ENCODE measurements around the gene TECPR2.
A peak's percentile ranks its signal among the peaks of the same experiment; 100 is the strongest.
"Not testable (repeated sequence)": the region's sequence is repeated elsewhere in the genome, so short reads cannot be mapped to it uniquely, and the experiment has no call there.

Gene TECPR2

GRCh38 chr14:102511538-102511937 is 148.8 kb downstream of the TECPR2 start:
- DNase-seq = no peak

DNA sequence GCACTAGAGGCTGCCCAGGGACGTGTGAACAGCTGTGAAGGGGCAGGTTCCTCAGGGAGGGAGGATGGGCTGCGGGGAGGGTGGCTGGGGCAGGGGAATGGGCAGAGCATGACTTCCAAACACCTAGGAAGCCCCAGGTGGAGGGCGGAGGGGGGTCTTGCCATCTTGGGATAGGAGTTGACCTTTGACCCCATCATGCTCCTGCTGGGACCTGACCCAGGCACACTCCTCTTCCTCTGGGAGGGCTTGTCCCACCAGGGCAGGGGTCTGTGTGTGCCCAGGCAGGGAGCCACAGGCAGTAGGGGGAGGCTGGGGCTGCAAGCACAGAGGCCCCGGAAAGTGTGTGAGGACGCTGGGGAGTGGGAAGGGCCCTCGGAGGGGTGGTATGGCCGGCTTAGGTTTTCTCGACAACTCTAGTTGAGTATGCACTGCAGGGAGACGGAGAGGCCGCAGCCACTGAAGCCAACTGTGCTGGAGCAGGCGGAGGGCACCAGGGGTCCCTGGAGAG is 150.1 kb downstream of the TECPR2 start:
- no peak for DNase-seq

DNA sequence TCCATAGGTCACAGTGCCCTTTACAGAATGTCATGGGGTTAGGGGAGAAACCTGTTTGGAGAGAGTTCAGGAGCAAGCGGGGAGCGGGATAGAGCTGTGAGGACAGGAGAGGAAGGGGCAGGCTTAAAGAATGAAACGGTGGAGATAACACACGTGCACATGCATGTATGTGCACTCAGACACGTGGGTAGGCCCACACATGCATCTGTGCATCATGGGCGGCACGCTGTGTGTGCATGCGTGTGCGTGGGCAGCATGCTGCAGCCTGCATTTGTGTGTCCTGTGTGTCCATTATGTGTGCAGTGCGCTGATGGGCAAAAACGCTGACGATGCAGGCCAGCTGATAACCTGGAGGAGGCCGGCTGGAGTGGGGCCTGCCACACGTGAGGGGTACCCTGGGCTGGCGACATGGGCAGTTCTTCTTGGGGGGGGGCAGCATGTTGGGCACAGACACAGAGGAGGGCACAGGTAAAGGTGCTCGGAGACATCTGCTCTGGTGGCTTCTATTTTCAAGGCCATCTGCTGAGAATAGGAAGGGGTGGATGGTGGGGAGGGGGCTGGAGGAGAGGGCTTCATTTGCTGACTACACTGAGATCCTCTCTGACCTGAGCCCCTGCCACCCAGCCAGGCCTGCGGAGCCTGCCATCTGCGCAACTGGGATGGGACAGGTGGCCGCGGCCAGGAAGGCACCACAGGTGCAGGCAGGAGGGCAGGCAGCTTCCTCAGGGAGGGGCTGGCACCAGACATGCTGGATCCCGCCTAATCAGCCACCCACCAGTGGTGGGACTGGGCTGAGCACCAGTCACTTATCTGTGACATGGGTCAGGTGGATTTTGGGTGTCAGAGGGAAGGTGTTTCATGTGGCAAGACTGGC is 151.4 kb downstream of the TECPR2 start:
- DNase-seq = no peak

GRCh38 chr14:102514987-102515733 is 152.4 kb downstream of the TECPR2 start:
- no peak for DNase-seq

- DNase-seq = peak; percentile 30
These were observed 154.0 kb downstream of the TECPR2 start for GRCh38 chr14:102516531-102517391.

DNA sequence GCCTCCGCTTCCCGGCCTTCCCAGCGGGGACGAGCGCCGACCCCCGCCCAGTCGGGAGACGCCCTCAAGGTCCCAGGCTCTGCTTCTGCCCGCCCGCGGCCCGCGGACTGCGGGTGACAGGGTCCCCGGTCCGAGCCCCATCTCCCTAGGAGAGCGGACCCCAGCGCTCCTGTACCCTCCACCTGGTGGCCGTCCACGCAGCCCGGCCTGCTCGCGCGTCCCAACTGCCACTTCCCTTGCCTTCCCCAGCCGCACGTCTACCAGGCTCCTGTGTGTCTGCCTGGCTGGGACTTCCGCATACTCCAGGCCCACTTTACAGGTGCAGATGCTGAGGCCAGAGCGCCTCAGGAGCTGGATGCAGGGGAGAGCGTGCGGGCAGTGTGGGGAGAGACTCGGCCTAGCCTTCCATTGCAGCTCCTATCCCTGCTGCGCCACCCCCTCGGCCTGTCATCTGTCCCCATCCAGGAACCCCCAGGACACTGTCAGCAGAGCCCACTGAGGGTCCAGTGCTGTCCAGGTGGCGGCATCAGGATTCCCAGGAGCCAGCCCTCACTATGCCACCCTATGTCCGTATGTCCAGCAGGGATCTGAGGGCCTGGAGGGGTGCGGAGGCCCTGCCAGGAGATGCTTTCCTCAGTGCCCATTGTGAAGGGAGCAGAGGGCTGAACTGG is 154.8 kb downstream of the TECPR2 start:
- no peak for DNase-seq

DNA sequence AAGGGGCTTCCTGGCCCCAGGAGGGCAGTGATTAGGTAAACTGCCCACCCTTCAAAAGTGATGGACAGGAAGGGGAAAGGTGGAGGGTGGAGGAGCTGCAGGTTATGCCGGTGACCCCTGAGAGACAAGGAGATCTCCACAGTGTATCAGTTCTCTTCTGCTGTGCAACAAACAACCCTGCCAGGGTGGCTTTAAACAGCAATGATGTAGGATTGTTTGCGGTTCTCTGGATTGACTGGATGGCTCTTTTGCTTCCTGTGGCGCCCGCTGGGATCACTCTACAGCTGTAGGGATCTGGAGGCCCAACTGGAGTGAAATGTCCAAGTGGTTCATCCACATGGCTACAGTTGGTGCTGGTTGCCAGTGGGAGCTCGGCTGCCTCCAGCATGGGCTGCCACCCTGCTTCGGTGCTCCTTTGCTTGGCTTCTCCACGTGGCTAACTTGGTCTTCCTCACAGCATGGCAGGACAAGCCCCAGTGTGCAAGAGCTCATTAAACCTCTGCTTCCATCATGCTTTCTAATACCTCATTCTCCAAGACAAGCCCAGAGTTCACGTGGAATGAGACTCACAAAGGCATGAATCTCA is 155.4 kb downstream of the TECPR2 start:
- DNase-seq = no peak

DNA sequence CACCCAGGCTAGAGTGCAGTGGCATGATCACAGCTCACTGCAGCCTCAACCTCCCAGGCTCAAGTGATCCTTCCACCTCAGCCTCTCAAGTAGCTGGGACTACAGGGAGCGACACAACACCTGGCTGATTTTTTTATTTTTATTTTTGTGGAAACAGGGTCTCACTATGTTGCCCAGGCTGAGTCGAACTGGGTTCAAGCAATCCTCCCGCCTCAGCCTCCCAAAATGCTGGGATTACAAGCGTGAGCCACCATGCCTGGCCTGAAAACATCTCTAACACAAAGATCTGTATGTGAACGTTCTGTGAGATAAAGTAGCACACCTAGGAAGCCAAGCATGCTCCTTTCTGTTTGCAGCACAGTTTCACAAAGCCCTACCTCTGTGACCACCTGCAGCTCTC is 157.0 kb downstream of the TECPR2 start:
- not testable (repeated sequence) for DNase-seq

DNA sequence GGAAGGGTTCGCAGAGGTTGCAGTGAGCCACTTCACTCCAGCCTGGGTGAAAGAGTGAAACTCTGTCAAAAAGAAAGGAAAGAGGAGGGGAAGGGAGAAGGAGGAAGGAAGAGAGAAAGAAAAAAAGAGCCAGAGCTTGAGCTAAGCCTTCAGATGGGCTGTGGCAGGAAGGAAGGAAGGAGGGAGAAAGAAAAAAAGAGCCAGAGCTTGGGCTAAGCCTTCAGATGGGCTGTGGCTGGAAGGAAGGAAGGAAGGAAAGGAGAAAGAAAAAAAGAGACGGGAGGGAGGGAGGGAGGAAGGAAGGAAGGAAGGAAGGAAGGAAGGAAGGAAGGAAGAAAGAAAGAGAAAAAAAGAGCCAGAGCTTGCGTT is 160.4 kb downstream of the TECPR2 start:
- no peak for DNase-seq

- no peak for DNase-seq
These were observed 161.1 kb downstream of the TECPR2 start for GRCh38 chr14:102523569-102524450.

GRCh38 chr14:102524451-102525218 is 161.9 kb downstream of the TECPR2 start:
- peak; percentile 96 for DNase-seq

DNA sequence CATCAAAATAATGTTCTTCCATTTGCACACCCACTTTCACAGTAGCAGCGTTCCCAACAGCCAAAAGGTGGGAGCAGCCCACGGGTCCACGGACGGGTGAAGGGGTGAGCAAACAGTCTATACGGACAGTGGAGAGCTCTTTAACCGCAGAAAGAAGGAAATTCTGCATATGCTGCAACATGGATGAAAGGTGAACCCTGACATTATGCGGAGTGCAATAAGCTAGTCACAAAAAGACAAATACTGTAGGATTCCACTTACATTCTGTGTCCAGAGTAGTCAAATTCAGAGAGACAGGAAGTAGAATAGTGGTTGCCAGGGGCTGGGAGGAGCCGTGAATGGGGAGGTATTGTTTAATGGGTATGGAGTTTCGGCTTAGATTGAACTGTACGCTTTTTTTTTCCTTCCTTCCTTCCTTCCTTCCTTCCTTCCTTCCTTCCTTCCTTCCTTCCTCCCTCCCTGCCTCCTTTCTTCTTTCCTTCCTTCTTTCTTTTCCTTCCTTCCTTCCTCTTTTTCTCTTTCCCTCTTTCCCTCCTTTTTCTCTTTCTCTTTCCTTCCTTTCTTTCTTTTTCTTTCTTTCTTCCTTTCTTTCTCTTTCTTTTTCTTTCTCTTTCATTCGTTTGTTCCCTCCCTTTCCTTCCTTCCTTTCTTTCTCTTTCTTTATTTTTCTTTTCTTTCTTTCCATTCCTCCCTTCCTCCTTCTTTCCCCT is 162.6 kb downstream of the TECPR2 start:
- DNase-seq = no peak

DNA sequence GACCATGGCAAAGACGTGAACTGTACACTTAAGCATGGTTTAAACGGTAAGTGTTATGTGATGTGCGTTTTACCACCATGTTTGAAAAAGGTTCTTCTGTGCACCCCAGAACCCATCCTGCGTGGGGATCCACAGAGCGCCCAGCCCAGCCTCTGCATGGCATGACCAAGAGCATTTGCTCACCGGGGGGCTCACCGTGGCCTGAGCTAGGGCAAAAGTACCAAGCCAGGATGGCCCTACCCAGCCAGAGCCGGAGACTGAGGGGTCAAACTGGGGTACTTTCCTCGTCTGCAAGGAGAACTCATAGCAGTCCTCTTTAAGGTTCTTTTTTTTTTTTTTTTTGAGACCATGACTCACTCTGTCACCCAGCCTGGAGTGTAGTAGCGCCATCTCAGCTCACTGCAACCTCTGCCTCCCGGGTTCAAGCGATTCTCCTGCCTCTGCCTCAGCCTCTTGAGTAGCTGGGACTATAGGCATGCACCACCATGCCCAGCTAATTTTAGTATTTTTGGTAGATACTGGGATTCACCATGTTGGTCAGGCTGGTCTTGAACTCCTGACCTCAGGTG is 163.3 kb downstream of the TECPR2 start:
- DNase-seq = no peak

- no peak for DNase-seq
These were observed 165.9 kb downstream of the TECPR2 start for GRCh38 chr14:102528431-102529170.

GRCh38 chr14:102530828-102531478 is 168.2 kb downstream of the TECPR2 start:
- no peak for DNase-seq

- no peak for DNase-seq
These were observed 169.5 kb downstream of the TECPR2 start for GRCh38 chr14:102532204-102532658.

DNA sequence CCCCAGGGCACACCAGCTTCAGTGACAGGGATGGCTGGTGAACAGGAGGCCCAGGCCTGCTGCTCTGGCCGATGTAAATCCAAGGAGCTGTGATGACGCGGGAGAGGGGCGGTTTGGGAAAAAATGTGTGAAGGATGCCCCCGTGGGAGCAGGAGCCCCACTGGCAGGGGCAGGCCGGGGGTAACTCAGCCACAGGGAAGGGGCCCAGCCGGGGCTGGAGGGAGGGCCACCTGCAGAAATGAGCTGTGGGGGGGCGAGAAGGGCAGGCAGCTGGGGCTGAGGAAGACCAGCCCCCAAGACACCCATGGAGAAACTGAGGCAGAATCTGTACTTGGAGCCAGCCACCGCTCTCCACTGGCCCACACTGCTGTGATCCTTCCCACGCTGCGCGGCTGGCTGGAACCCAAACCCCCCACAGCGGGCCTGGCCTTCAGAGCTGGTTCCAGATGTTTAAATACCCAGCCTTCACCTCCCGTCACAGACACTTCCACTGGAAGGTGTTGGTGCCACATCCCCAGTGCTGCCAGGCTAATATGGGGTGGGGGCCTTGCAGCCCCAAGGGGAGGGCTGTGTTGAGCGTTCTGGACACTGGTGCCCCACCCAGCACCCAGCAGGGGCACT is 175.3 kb downstream of the TECPR2 start:
- no peak for DNase-seq
